Esophagus squamous epithelium (tissue), 5 donors: ENCODE data around the gene PKDCC. TPM values are rescaled to one million over a fixed set of nuclear protein-coding genes. Genes with fewer than 3 reads are reported as not detected.

Experiments
- DNase-seq: peaks from one replicate; lab custom pipeline; 2025; lab: John Stamatoyannopoulos, UW
- H3K27ac ChIP-seq, 4 donors: fragments of 200-600 bp; sonication (generic); one replicate each; pipeline ENCODE4 v1.5.1; 2016 to 2019; ENCODE audit warnings: mild to moderate bottlenecking in 1 of 4
- H3K27me3 ChIP-seq, 4 donors: fragments of 200-600 bp; sonication (generic); 1 replicate in 3 of 4; 2 replicates in 1 of 4; pipeline versions ENCODE4 v1.5.1 to v1.6.0; 2017 to 2021; ENCODE audit warnings: antibody characterized with exemption in 1 of 4
- H3K36me3 ChIP-seq, 3 donors: fragments of 200-600 bp; sonication (generic); one replicate each; pipeline ENCODE4 v1.5.1; 2016 to 2019
- H3K4me1 ChIP-seq, 3 donors: fragments of 200-600 bp; sonication (generic); one replicate each; pipeline ENCODE4 v1.5.1; 2017 to 2019
- H3K4me3 ChIP-seq, 4 donors: fragments of 200-600 bp; sonication (generic); 1 replicate in 3 of 4; 2 replicates in 1 of 4; pipeline ENCODE4 v1.5.1; 2016 to 2019; ENCODE audit warnings: mild to moderate bottlenecking in 2 of 4, moderate library complexity in 1 of 4
- H3K9me3 ChIP-seq, 3 donors: fragments of 200-600 bp; sonication (generic); one replicate each; pipeline ENCODE4 v1.5.1; 2016 to 2019
- CTCF ChIP-seq, 6 experiments: fragments of 450-650 bp in 4 of 6; fragments of 200-600 bp in 2 of 6; sonication (generic) in 2 of 6; IDR thresholded peaks; one replicate each; pipeline ENCODE4 v1.5.1; 2016 to 2019; ENCODE audit warnings: antibody characterized with exemption in 6 of 6, mild to moderate bottlenecking in 4 of 6, moderate library complexity in 4 of 6
- POLR2A ChIP-seq, 4 donors: fragments of 450-650 bp; IDR thresholded peaks; one replicate each; pipeline ENCODE4 v1.6.1; 2017; ENCODE audit warnings: antibody characterized with exemption in 4 of 4, mild to moderate bottlenecking in 4 of 4, moderate library complexity in 3 of 4
- WGBS, 2 donors: methylation state at CpG; one replicate each; pipeline ENCODE4 v1.1.5; 2018; 5-methylcytosine and 5-hydroxymethylcytosine counted together
- intact Hi-C: fragments of 100-400 bp; cut with DNase I; formaldehyde crosslinking; loops from one replicate; pipeline ENCODE4 v1.15.0; 2022
- total RNA-seq, 4 donors: library from RNA; depleted of rRNA; stranded (reverse); fragments of >200 nt; gene quantifications; one replicate each; pipeline ENCODE4 v1.1.0, GENCODE V29; 2016
- donor health status: DM: yes; HTN: yes; CAD: no.

Gene PKDCC
- total RNA-seq, 4 donors from 2014 or later, result 0.53 to 16.8 (median 6.4) TPM

- no peak overlapping the region for H3K27ac ChIP-seq
- TF ChIP-seq CTCF (IDR thresholded peaks at IDR 0.05) (peak; percentile 61 to 82 (median 74)), POLR2A (IDR thresholded peaks at IDR 0.05) (no peak)
- WGBS, 2 donors, result 3 to 20% methylated on average over 5 to 6 of the region's 6 CpGs
- no peaks in the 10 kb centered on the region for H3K36me3 ChIP-seq
- peaks cover 0 to 11% (median 0%) of the 10 kb centered on the region in 4 donors for H3K27me3 ChIP-seq
- H3K4me3 ChIP-seq, result no peak overlapping the region
- peaks cover 0 to 25% (median 10%) of the 10 kb centered on the region in 3 donors for H3K4me1 ChIP-seq
- no peaks in the 10 kb centered on the region for H3K9me3 ChIP-seq
- intact Hi-C loops, result loop anchor here (5.0 kb wide), 2 partner anchors 214 to 234 kb away; no protein-coding TSS in a partner anchor
- no peak for DNase-seq
These were observed 38.7 kb downstream of the PKDCC start for GRCh38 chr2:42086500-42086953.

- WGBS, 2 donors, result 94% methylated on average over 3 of the region's 3 CpGs
- intact Hi-C loops, result loop anchor here (5.0 kb wide), 2 partner anchors 215 to 235 kb away; no protein-coding TSS in a partner anchor
- peaks cover 0 to 32% (median 13%) of the 10 kb centered on the region in 3 donors for H3K4me1 ChIP-seq
- TF ChIP-seq CTCF (IDR thresholded peaks at IDR 0.05) (no peak), POLR2A (IDR thresholded peaks at IDR 0.05) (no peak)
- H3K36me3 ChIP-seq, result no peaks in the 10 kb centered on the region
- no peak overlapping the region for H3K4me3 ChIP-seq
- H3K27ac ChIP-seq, result no peak overlapping the region
- no peak for DNase-seq
- peaks cover 0 to 11% (median 0%) of the 10 kb centered on the region in 4 donors for H3K27me3 ChIP-seq
- no peaks in the 10 kb centered on the region for H3K9me3 ChIP-seq
These were observed 39.5 kb downstream of the PKDCC start for GRCh38 chr2:42087137-42087856.

- Histone ChIP-seq H3K36me3 (no peaks in the 10 kb centered on the region), H3K27me3 (peaks cover 0 to 11% (median 0%) of the 10 kb centered on the region in 4 donors), H3K4me3 (no peak overlapping the region), H3K4me1 (peaks cover 0 to 35% (median 13%) of the 10 kb centered on the region in 3 donors), H3K27ac (no peak overlapping the region), H3K9me3 (no peaks in the 10 kb centered on the region)
- 66 to 70% methylated on average over 2 of the region's 2 CpGs for WGBS, 2 donors
- TF ChIP-seq POLR2A (IDR thresholded peaks at IDR 0.05), result no peak
- no peak for DNase-seq
- intact Hi-C loops, result loop anchor here (5.0 kb wide), 2 partner anchors 216 to 236 kb away; no protein-coding TSS in a partner anchor
These were observed 40.0 kb downstream of the PKDCC start for GRCh38 chr2:42087857-42088195.

GRCh38 chr2:42089340-42089925, 41.6 kb downstream of the PKDCC start:
- DNase-seq, result peak; percentile 12

GRCh38 chr2:42090216-42090615, 42.4 kb downstream of the PKDCC start:
- 84 to 90% methylated on average over 5 of the region's 5 CpGs for WGBS, 2 donors
- peaks cover 0 to 19% (median 3%) of the 10 kb centered on the region in 3 donors for H3K4me1 ChIP-seq
- H3K4me3 ChIP-seq, result no peak overlapping the region
- H3K9me3 ChIP-seq, result no peaks in the 10 kb centered on the region
- DNase-seq, result no peak
- H3K27ac ChIP-seq, result no peak overlapping the region
- TF ChIP-seq POLR2A (IDR thresholded peaks at IDR 0.05) (no peak), CTCF (IDR thresholded peaks at IDR 0.05) (no peak)
- intact Hi-C loops, result loop anchor here (10.0 kb wide), 2 partner anchors 235 to 275 kb away; partner anchors contain the start of gene COX7A2L
- peaks cover 0 to 11% (median 0%) of the 10 kb centered on the region in 4 donors for H3K27me3 ChIP-seq
- H3K36me3 ChIP-seq, result no peaks in the 10 kb centered on the region

More at GRCh38 chr2:42089340-42089925, 41.6 kb downstream of the PKDCC start:
- H3K4me1 ChIP-seq, result peaks cover 0 to 27% (median 6%) of the 10 kb centered on the region in 3 donors
- H3K9me3 ChIP-seq, result no peaks in the 10 kb centered on the region
- TF ChIP-seq POLR2A (IDR thresholded peaks at IDR 0.05), result no peak
- TF ChIP-seq CTCF (IDR thresholded peaks at IDR 0.05), result peak; percentile 30 to 72 (median 55)
- intact Hi-C loops, result loop anchor here (5.0 kb wide), 2 partner anchors 217 to 237 kb away; no protein-coding TSS in a partner anchor
- no peaks in the 10 kb centered on the region for H3K36me3 ChIP-seq
- no peak overlapping the region for H3K4me3 ChIP-seq
- WGBS, 2 donors, result 69 to 75% methylated on average over 11 to 16 of the region's 16 CpGs
- H3K27ac ChIP-seq, result no peak overlapping the region
- peaks cover 0 to 11% (median 0%) of the 10 kb centered on the region in 4 donors for H3K27me3 ChIP-seq
